Activated CD8-positive, alpha-beta T cell treated with anti-CD3 and anti-CD28 coated beads, Interleukin-2, amount 10 ng/mL, durations not matched to agents 7 days and 5 days (primary cell): ENCODE results near the gene SNCAIP. TPM values are rescaled to one million over a fixed set of nuclear protein-coding genes. Genes with fewer than 3 reads are reported as not detected.
"Not testable (repeated sequence)": the region's sequence is repeated elsewhere in the genome, so short reads cannot be mapped to it uniquely, and the experiment has no call there.

Experiments
- ATAC-seq: fragments of 150-1000 bp; cut with Tn5 transposase; one replicate; pipeline ENCODE4 v1.10.0; 2021; ENCODE audit warnings: moderate library complexity
- CTCF ChIA-PET: fragments of 350-600 bp; sonication (Branson Sonifier 250); formaldehyde crosslinking; loops from one replicate; lab custom pipeline; 2021; ENCODE audit warnings: antibody characterized with exemption; lab: Charles Lee
- POLR2A ChIA-PET: fragments of 350-600 bp; sonication (Branson Sonifier 250); formaldehyde crosslinking; loops from one replicate; lab custom pipeline; 2021; ENCODE audit warnings: antibody characterized with exemption; lab: Charles Lee
- DNase-seq: peaks from one replicate; pipeline ENCODE4 v3.0.0-alpha.2; 2020
- H3K27ac Mint-ChIP-seq: one replicate; pipeline ENCODE4 v1.8.0; 2021; ENCODE audit warnings: mild to moderate bottlenecking, mixed read lengths
- H3K27me3 Mint-ChIP-seq: one replicate; pipeline ENCODE4 v1.8.0; 2021; ENCODE audit warnings: low read depth, mixed read lengths
- H3K36me3 Mint-ChIP-seq: one replicate; pipeline ENCODE4 v1.8.0; 2021; ENCODE audit warnings: low read depth, mixed read lengths
- H3K4me1 Mint-ChIP-seq: one replicate; pipeline ENCODE4 v1.8.0; 2021; ENCODE audit warnings: low read depth, mixed read lengths
- H3K4me3 Mint-ChIP-seq: one replicate; pipeline ENCODE4 v1.8.0; 2021; ENCODE audit warnings: mild to moderate bottlenecking, mixed read lengths
- H3K9me3 Mint-ChIP-seq: one replicate; pipeline ENCODE4 v1.8.0; 2022; ENCODE audit warnings: mixed read lengths; ENCODE audit not compliant: insufficient read depth
- total RNA-seq, 2 experiments: library from RNA; stranded (reverse); gene quantifications; one replicate each; pipeline ENCODE4 v1.2.3, GENCODE V29; 2021

The SNCAIP gene
- total RNA-seq, 2 experiments from 2014 or later: not detected

DNA sequence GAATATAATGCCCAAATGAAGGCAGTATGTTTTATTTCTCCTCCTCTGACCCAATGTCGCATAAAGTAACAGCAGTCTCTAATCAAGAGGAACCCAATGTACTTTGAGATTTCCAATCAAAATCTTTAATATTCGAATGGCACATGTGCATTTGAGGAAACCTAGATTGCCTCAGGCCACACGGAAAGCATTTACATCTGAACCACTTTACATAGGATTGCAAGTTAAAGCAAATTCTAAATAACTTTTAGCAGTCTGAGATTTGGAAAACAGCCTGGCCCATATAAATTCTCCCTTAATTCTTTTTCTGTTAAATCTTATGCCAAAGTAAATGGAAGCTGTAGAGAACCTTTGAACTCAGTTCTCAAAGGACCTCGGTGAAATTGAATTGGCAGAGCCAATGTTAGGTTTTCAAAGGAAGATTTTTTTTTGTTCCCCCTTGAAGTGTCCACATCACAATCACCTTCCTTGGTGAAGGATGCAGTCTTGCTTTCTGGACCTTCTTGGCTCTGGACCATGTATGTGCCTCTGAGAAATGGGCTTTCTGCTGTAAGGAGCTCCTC lies 57.3 kb downstream of the SNCAIP start:
- H3K27me3 Mint-ChIP-seq: no peaks in the 10 kb centered on the region
- ATAC-seq (no peak), DNase-seq (no peak)
- no peak overlapping the region for H3K4me3 Mint-ChIP-seq
- H3K36me3 Mint-ChIP-seq: no peaks in the 10 kb centered on the region
- H3K9me3 Mint-ChIP-seq: no peaks in the 10 kb centered on the region
- H3K4me1 Mint-ChIP-seq: no peaks in the 10 kb centered on the region
- ChIA-PET CTCF (no interaction called here), POLR2A (no interaction called here)
- no peak overlapping the region for H3K27ac Mint-ChIP-seq

DNA sequence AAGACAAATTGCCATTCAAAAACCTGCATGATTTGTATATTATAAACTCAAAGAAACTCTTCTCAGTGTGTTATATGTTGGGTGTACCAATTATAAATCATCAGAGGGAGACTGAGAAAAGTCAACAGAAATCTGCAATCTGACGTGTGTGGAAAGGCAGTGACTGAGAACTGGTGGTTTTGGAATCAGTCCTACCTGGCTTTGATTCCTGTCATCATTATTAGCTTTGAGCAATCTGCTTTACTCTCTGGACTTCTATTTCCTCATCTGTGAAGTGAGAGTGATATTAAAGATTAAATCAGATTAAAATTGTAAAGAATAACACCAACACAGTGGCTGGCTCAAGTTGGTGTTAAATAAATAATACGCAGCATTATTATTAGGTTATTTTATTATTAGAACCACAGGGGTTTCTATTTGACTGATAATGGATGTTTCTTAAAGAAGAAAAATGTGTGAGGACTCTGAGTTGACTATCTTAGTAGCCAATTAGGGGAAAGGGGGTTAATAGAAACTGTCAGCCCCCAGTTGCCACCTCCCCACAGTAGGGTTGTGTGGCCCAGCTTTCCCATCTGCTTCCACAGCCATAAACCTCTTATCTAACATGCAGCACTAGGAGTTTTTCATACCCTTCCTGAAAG lies 59.6 kb downstream of the SNCAIP start:
- H3K27ac Mint-ChIP-seq: no peak overlapping the region
- POLR2A ChIA-PET: no interaction called here
- no peaks in the 10 kb centered on the region for H3K4me1 Mint-ChIP-seq
- H3K27me3 Mint-ChIP-seq: no peaks in the 10 kb centered on the region
- CTCF ChIA-PET: no interaction called here
- H3K9me3 Mint-ChIP-seq: no peaks in the 10 kb centered on the region
- DNase-seq (no peak), ATAC-seq (no peak)
- H3K4me3 Mint-ChIP-seq: no peak overlapping the region
- no peaks in the 10 kb centered on the region for H3K36me3 Mint-ChIP-seq

DNA sequence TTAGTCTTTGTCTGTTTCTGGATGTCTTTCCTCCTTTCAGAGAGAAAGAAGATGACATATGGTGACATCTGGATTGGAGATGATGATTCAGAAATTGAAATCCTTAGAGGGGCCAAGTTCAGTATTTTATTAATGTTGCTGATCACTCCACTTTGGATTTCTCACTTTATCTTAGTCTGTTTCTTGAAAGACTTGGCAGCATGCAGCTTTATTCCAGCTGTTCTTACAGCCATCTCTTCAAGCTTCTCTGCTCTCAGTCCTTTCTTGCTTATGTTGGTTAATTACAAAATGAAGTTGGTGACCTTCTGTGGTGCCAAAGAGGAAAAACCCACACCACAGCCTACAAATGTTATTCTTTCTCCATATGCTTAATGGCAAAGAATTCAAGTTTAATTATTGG lies 62.1 kb downstream of the SNCAIP start:
- ChIA-PET POLR2A (no interaction called here), CTCF (no interaction called here)
- Mint-ChIP-seq H3K27ac (no peak overlapping the region), H3K4me3 (no peak overlapping the region), H3K36me3 (no peaks in the 10 kb centered on the region), H3K4me1 (no peaks in the 10 kb centered on the region), H3K27me3 (no peaks in the 10 kb centered on the region), H3K9me3 (no peaks in the 10 kb centered on the region)
- ATAC-seq (no peak), DNase-seq (no peak)

DNA sequence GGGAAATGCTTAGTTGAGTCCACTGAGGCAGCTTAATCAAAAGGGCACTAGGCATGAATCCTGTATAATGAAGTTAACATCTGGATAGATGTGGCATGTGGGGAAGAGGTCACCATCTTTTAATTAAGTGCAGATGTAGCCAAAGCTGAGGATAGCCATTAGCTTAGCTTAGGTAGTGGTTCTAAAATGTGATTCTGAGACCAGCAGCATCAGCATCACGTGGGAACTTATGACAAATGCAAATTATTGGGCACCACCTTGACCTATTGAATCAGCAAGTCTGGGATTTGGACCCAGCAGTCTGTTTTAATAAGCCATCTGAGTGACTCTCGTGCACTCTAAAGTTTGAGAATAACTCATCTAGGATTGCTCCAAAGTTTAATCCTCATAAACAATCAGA lies 63.8 kb downstream of the SNCAIP start:
- Mint-ChIP-seq H3K27me3 (no peaks in the 10 kb centered on the region), H3K4me3 (no peak overlapping the region), H3K4me1 (no peaks in the 10 kb centered on the region), H3K27ac (no peak overlapping the region), H3K9me3 (no peaks in the 10 kb centered on the region), H3K36me3 (no peaks in the 10 kb centered on the region)
- DNase-seq (no peak), ATAC-seq (no peak)
- ChIA-PET CTCF (no interaction called here), POLR2A (no interaction called here)

DNA sequence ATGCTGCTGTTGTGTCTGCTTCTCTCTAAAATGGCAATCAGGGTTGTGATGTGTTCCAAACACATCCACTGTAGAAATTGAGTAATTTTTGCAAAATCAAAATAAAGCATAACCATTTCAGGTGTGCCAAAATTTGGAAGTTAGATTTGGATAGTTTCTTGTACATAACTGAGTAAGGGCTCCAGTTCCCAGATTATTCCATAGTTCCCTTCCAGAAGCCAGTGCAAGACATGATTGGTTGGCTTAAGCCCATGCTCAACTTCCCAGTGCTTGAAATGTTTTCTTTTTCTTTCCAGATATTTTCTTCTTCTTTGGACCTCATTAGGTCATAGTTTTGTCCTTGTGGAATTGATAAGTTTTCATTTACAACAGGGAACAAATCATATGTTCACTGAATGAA lies 64.2 kb downstream of the SNCAIP start:
- no peaks in the 10 kb centered on the region for H3K9me3 Mint-ChIP-seq

DNA sequence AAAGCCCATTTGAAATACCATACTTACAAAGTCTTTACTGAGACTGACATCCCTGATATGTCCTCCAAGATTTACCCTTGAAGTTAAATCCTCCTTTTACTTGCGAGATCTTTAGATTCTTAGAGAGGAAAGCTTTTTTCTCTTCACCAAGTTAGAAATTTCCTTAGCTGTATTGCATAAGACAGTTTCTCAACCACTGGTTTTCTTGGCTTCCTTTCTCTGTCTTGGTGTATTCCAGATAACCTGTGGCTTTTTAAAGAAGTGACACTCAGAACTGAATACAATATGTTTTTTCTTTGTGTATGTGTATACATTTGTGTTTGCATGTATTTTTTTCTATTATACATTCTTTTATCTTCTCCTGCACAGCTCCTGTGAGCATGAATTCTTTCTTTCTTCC lies 65.0 kb downstream of the SNCAIP start:
- no peak overlapping the region for H3K27ac Mint-ChIP-seq
- CTCF ChIA-PET: no interaction called here

More for the DNA sequence above, 64.2 kb downstream of the SNCAIP start:
- DNase-seq: no peak
- no peaks in the 10 kb centered on the region for H3K36me3 Mint-ChIP-seq
- no peak overlapping the region for H3K27ac Mint-ChIP-seq
- H3K27me3 Mint-ChIP-seq: no peaks in the 10 kb centered on the region
- no peak overlapping the region for H3K4me3 Mint-ChIP-seq
- POLR2A ChIA-PET: no interaction called here
- ATAC-seq: no peak
- H3K4me1 Mint-ChIP-seq: no peaks in the 10 kb centered on the region
- CTCF ChIA-PET: no interaction called here

DNA sequence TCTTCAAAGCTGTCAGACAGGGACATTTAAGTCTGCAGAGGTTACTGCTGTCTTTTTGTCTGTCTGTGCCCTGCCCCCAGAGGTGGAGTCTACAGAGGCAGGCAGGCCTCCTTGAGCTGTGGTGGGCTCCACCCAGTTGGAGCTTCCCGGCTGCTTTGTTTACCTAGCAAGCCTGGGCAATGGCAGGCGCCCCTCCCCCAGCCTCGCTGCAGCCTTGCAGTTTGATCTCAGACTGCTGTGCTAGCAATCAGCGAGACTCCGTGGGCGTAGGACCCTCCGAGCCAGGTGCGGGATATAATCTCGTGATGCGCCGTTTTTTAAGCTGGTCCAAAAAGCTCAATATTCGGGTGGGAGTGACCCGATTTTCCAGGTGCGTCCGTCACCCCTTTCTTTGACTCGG lies 70.9 kb downstream of the SNCAIP start:
- H3K9me3 Mint-ChIP-seq, POLR2A ChIA-PET: not testable (repeated sequence)

More for the DNA sequence above, 65.0 kb downstream of the SNCAIP start:
- Mint-ChIP-seq H3K4me1 (no peaks in the 10 kb centered on the region), H3K27me3 (no peaks in the 10 kb centered on the region), H3K4me3 (no peak overlapping the region), H3K36me3 (no peaks in the 10 kb centered on the region), H3K9me3 (no peaks in the 10 kb centered on the region)
- POLR2A ChIA-PET: no interaction called here
- no peak for ATAC-seq
- no peak for DNase-seq

DNA sequence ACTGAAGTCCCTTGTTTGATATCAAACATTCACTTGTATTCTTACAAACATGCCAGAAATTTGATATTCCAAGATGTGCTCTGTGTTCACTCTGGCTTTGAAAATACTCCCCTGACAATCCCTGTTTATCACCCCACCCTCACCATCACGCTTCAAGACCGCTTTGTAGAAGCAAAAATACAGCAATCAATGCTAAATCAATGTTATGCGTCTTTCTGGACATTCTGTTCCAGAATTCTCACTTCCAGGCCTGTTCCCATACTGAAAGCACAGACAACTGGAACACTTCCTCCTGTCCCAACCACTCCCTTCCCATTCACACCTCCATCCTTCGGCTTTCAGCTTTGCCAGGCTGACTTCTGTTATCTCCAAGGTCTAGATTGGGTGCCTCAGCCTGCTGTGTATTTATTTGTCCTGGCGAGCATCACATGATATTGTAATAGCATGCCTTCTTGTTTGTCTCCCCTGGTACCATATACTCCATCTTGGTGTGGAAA lies 72.8 kb downstream of the SNCAIP start:
- no peaks in the 10 kb centered on the region for H3K9me3 Mint-ChIP-seq
- ChIA-PET POLR2A (no interaction called here), CTCF (no interaction called here)
- H3K27ac Mint-ChIP-seq: no peak overlapping the region
- ATAC-seq: no peak
- H3K27me3 Mint-ChIP-seq: no peaks in the 10 kb centered on the region
- no peak overlapping the region for H3K4me3 Mint-ChIP-seq
- no peak for DNase-seq
- H3K36me3 Mint-ChIP-seq: no peaks in the 10 kb centered on the region
- no peaks in the 10 kb centered on the region for H3K4me1 Mint-ChIP-seq

More for the DNA sequence above, 70.9 kb downstream of the SNCAIP start:
- H3K27ac Mint-ChIP-seq, ATAC-seq, H3K4me3 Mint-ChIP-seq, H3K4me1 Mint-ChIP-seq, H3K27me3 Mint-ChIP-seq, DNase-seq, CTCF ChIA-PET, H3K36me3 Mint-ChIP-seq: not testable (repeated sequence)

DNA sequence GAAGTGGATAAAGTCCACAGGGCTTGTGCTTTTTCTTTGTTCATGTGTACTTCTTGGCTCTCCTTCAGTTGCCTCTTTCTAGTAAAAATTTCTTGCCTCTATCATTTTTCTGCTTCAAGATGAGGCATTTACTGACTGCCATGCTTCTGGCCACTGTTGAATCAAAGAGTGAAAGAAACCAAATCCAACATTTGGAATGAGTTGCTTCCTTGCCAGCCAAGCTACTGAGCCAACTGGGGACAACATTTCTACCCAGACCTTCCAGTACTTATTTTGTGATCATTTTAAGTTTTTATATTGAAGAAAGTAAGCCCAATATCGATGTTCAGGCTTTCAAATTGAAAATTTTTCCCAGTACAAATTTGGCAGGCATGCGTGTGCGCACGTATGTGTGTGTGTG lies 73.2 kb downstream of the SNCAIP start:
- POLR2A ChIA-PET: no interaction called here
- Mint-ChIP-seq H3K27ac (no peak overlapping the region), H3K9me3 (no peaks in the 10 kb centered on the region), H3K4me3 (no peak overlapping the region), H3K27me3 (no peaks in the 10 kb centered on the region), H3K36me3 (no peaks in the 10 kb centered on the region), H3K4me1 (no peaks in the 10 kb centered on the region)
- no peak for DNase-seq
- CTCF ChIA-PET: no interaction called here
- no peak for ATAC-seq

DNA sequence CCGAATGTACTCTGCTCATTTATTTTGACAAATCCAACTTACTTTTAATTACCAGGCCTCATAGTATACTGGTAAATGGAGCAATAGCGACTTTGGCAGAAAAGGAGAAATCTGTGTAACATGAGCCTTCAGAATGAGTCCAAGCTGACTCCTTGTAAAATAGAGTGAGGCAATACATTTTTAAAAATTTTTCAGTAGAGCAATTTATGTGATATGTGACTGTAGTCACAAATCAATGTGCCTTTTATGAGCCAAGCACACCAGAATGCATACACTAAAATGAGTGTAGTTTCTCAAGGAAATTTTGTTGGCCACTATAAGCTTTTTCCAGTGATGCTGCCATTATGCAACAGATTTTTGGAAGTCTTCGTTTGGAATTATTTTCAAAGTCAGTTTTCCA lies 73.8 kb downstream of the SNCAIP start:
- no peak for DNase-seq
- CTCF ChIA-PET: no interaction called here
- H3K4me3 Mint-ChIP-seq: no peak overlapping the region
- no peaks in the 10 kb centered on the region for H3K36me3 Mint-ChIP-seq
- H3K27ac Mint-ChIP-seq: no peak overlapping the region
- no peak for ATAC-seq
- H3K27me3 Mint-ChIP-seq: no peaks in the 10 kb centered on the region
- POLR2A ChIA-PET: no interaction called here
- no peaks in the 10 kb centered on the region for H3K9me3 Mint-ChIP-seq
- no peaks in the 10 kb centered on the region for H3K4me1 Mint-ChIP-seq

DNA sequence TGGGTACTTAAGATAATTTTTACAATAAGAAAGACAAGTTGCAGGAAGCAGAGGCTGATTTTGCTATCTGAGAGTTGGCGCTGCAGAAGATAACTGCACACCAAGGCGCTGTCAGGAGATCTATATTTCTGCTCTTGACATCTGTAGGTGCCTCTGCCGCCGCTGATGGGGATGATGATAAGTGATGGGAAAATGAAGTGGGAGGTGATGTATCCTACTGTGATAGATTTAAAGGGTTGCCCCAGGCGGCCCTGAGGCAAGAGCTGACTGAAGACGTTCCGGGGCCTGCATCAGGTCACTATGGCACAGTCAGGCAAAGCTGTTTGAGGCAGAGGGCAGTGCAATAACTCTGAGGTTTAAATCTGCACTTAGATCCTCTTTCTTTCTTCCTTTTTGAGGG lies 78.1 kb downstream of the SNCAIP start:
- ChIA-PET CTCF (no interaction called here), POLR2A (no interaction called here)
- Mint-ChIP-seq H3K4me1 (no peaks in the 10 kb centered on the region), H3K36me3 (no peaks in the 10 kb centered on the region), H3K9me3 (no peaks in the 10 kb centered on the region), H3K27me3 (no peaks in the 10 kb centered on the region), H3K4me3 (no peak overlapping the region), H3K27ac (no peak overlapping the region)
- DNase-seq (no peak), ATAC-seq (no peak)

DNA sequence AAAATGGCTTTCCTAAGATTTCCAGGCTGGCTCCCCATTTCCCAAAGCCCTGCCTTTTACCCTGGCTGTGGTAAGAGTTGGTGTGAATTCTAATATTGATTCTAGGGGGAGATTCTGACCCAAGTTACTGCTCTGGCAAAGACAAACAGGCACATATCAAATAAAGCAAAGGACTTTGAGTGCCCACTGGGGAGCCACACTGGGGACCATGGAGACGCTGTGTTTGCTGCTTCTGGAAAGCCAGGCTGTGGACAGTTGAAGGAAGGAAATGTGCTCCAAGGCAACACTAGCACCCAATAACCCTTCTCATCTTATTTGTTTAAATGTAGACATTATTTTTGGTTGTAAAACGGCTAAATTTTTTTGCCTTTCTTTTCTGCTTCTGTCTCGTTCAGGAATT lies 78.7 kb downstream of the SNCAIP start:
- no peaks in the 10 kb centered on the region for H3K27me3 Mint-ChIP-seq
- DNase-seq (no peak), ATAC-seq (no peak)
- H3K4me3 Mint-ChIP-seq: no peak overlapping the region
- H3K4me1 Mint-ChIP-seq: no peaks in the 10 kb centered on the region
- POLR2A ChIA-PET: no interaction called here
- CTCF ChIA-PET: no interaction called here
- no peaks in the 10 kb centered on the region for H3K36me3 Mint-ChIP-seq
- H3K27ac Mint-ChIP-seq: no peak overlapping the region
- no peaks in the 10 kb centered on the region for H3K9me3 Mint-ChIP-seq

DNA sequence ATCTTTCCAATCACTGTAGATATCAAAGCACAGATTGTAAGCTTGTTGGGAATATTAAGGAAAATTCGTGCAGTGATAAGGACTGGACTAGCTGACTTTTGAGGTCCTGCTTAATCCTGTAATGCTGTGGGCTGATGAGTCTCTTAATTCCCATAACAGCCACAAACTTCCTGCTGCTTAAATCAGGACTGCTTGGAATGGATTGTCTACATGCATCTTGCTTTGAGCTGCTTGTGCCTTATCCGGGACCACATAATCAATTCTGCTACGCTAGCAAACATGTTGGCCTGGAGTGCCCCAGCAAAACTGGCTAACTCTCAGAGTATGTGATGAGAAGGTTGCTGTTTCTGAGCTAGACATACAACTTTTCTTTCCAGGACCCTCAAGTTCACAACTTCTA lies 79.6 kb downstream of the SNCAIP start:
- H3K36me3 Mint-ChIP-seq: no peaks in the 10 kb centered on the region
- POLR2A ChIA-PET: no interaction called here
- DNase-seq (no peak), ATAC-seq (no peak)
- no peaks in the 10 kb centered on the region for H3K27me3 Mint-ChIP-seq
- CTCF ChIA-PET: no interaction called here
- H3K4me1 Mint-ChIP-seq: no peaks in the 10 kb centered on the region
- H3K9me3 Mint-ChIP-seq: no peaks in the 10 kb centered on the region
- no peak overlapping the region for H3K27ac Mint-ChIP-seq
- no peak overlapping the region for H3K4me3 Mint-ChIP-seq
